ENCODE results near the gene SYNPO2.
"Not testable (repeated sequence)": the region's sequence is repeated elsewhere in the genome, so short reads cannot be mapped to it uniquely, and the experiment has no call there.

SYNPO2 gene

DNA sequence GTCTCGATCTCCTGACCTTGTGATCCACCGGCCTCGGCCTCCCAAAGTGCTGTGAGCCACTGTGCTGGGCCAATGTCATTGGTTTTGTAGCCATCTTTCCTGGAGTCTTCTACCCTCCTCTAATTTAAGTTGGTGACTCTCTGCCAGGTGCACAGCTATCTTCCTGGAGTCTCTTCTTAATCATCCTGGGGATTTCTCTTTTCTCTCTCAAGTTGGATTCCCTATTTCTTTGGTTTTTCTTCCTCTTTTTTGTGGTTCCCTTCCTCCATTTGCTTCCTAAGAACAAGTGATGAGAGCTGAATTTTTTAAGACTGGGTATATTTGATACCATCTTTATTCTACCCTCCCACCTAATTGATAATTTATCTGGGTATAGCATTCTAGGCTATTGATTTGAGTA is 113.8 kb downstream of the SYNPO2 start:
- Mint-ChIP-seq H3K27ac (no peak overlapping the region), H3K27me3 (ENCODE audit: low read depth) (peaks cover 6% of the 10 kb centered on the region), H3K9me3 (no peaks in the 10 kb centered on the region), H3K4me1 (ENCODE audit: low read depth) (no peaks in the 10 kb centered on the region), H3K36me3 (ENCODE audit: low read depth) (no peaks in the 10 kb centered on the region), H3K4me3 (no peak overlapping the region)

DNA sequence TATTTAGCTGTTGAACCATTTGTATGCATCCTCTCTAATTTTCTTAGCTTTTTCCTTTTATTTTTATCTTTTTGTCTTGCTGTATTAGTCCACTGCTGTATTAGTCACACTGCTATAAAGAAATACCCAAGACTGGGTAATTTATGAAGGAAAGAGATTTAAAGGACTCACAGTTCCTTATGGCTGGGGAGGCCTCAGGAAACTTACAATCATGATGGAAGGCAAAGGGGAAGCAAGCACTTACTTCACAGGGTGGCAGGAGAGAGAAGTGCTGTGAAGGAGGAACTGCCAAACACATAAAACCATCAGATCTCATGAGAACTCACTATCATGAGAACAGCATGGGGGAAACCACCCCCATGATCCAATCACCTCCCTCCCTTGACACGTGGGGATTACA is 114.3 kb downstream of the SYNPO2 start:
- not testable (repeated sequence) for H3K27ac Mint-ChIP-seq; H3K4me1 Mint-ChIP-seq (ENCODE audit: low read depth); H3K36me3 Mint-ChIP-seq (ENCODE audit: low read depth); H3K27me3 Mint-ChIP-seq (ENCODE audit: low read depth); H3K9me3 Mint-ChIP-seq; H3K4me3 Mint-ChIP-seq

DNA sequence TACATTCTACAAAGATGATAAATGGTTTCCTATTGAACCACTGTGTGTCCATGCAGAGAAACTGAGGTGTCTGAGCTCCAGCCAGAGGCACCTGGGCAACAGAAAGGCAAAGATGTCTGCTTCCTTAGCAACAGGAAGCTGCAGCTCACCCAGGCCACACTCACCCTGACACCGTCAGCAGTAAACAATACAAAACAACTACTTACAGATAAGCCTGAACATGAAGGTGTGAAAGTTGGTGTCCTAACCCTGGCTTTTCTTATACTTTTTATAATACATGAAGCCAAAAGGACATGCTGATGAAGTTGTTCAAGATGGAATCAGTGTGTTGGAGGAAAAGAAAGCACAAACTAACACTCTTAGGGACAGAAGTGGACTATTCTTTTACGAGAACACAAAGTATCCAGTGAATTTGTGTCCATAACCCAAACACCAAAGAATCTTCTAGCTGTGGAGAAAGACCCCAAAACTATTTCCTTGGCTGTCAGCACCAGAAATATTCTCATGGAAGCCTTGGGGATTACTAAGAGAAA is 117.3 kb downstream of the SYNPO2 start:
- Mint-ChIP-seq H3K36me3 (ENCODE audit: low read depth) (no peaks in the 10 kb centered on the region), H3K27me3 (ENCODE audit: low read depth) (peaks cover 4% of the 10 kb centered on the region), H3K27ac (no peak overlapping the region), H3K4me3 (no peak overlapping the region), H3K4me1 (ENCODE audit: low read depth) (no peaks in the 10 kb centered on the region), H3K9me3 (no peaks in the 10 kb centered on the region)

DNA sequence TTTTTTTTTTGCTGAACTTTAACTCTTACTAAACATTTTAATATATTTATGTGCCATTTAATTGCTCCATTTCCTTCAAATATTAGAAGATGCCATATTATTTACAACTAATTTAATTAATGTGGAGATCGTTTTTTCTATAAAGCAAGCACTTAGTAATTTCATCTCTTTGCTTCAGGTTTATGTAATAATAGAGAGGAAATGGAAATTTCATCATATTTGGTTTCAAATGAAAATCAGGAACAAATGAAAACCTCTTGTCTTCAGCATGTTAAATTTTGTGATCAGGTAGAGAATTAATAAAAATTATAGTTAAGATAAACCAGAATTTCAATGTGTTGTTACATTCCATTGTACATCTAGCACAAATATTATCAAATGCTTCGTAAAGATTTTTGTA is 120.1 kb downstream of the SYNPO2 start:
- H3K4me1 Mint-ChIP-seq (ENCODE audit: low read depth) = no peaks in the 10 kb centered on the region
- no peaks in the 10 kb centered on the region for H3K36me3 Mint-ChIP-seq (ENCODE audit: low read depth)
- no peaks in the 10 kb centered on the region for H3K9me3 Mint-ChIP-seq
- no peak overlapping the region for H3K27ac Mint-ChIP-seq
- H3K4me3 Mint-ChIP-seq = no peak overlapping the region
- H3K27me3 Mint-ChIP-seq (ENCODE audit: low read depth) = no peaks in the 10 kb centered on the region

DNA sequence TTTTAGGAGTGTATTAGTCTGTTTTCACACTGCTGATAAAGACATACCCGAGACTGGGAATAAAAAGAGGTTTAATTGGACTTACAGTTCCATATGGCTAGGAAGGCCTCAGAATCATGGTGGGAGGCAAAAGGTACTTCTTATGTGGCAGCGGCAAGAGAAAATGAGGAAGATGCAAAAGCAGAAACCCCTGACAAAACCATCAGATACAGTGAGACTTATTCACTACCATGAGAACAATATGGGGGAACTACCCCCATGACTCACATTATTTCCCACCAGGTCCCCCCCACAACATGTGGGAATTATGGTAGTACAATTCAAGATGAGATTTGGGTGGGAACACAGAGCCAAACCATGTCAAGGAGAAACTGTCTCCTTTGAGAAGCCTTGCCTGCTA is 121.6 kb downstream of the SYNPO2 start:
- H3K27ac Mint-ChIP-seq; H3K36me3 Mint-ChIP-seq (ENCODE audit: low read depth); H3K27me3 Mint-ChIP-seq (ENCODE audit: low read depth); H3K4me1 Mint-ChIP-seq (ENCODE audit: low read depth); H3K9me3 Mint-ChIP-seq; H3K4me3 Mint-ChIP-seq: not testable (repeated sequence)

DNA sequence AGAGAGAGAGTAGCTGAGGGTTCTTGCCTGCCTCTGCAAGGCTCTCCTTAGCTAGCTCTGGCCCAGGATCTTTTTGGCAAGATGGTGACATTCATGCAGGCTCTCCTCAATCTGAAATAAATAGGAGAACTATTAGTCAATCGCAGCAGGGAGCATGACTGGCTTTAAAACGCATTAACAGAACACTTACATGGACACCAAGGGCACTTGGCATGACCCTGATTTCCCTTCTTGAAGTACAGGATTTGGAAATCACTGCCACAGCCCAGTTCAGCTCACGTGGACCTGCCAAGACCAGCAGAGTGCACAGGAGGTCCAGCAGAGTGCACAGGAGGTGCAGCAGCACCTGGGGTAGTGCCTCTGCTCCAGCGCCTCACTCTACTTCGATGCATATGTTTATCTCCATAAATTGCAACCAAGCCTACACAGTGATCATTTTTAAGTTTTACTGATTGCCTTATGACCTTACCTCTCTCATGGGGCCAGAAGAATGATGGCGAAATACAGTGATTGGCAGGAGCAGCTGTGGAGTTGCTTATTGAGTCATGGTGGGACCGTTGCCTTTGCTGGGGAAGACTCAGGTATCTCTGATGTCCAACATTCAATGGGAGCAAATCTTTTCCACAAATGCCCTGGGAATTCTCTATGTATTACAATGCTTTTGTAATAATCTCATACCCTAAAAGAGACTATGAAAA is 122.4 kb downstream of the SYNPO2 start:
- no peak overlapping the region for H3K27ac Mint-ChIP-seq
- no peaks in the 10 kb centered on the region for H3K4me1 Mint-ChIP-seq (ENCODE audit: low read depth)
- no peaks in the 10 kb centered on the region for H3K9me3 Mint-ChIP-seq
- H3K4me3 Mint-ChIP-seq = no peak overlapping the region
- H3K36me3 Mint-ChIP-seq (ENCODE audit: low read depth) = no peaks in the 10 kb centered on the region
- no peaks in the 10 kb centered on the region for H3K27me3 Mint-ChIP-seq (ENCODE audit: low read depth)

DNA sequence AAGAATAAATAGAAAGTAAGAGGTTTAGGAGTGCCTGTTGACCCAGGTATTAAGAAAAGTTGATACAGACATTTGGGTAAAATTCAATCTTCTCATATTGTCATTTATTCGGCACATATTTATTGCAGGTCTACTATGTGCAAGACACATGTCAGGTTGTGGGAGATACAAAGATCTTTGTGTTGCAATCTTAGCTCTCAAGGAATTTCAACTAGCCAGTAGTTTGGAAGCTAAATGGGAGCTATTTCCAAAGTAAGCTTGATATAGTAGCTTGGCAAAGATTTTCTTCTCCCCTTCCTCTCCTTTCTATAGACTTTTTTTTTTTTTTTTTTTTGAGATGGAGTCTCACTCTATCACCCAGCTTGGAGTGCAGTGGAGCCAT is 122.9 kb downstream of the SYNPO2 start:
- H3K4me1 Mint-ChIP-seq (ENCODE audit: low read depth) = no peaks in the 10 kb centered on the region
- peaks cover 2% of the 10 kb centered on the region for H3K27me3 Mint-ChIP-seq (ENCODE audit: low read depth)
- H3K9me3 Mint-ChIP-seq = no peaks in the 10 kb centered on the region
- no peaks in the 10 kb centered on the region for H3K36me3 Mint-ChIP-seq (ENCODE audit: low read depth)
- H3K27ac Mint-ChIP-seq = no peak overlapping the region
- no peak overlapping the region for H3K4me3 Mint-ChIP-seq

DNA sequence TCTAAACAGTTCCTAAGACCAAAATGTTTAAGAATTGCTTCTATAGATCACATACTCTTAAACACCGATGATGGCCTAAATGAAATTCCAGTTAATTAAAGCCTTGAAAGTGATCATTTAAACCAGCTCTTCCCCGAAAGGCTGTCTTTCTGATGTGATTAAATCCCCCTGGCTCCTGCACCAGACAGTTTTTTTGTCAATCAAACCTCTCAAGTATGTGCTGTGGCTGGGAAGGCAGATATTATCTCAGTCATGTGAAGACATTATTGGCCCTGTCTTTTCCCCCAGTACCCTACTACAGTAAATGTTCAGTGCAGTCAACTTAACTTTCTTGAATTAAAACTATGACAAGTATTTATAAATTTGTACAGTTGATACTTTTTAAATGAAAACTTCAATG is 126.0 kb downstream of the SYNPO2 start:
- Mint-ChIP-seq H3K9me3 (no peaks in the 10 kb centered on the region), H3K36me3 (ENCODE audit: low read depth) (no peaks in the 10 kb centered on the region)

DNA sequence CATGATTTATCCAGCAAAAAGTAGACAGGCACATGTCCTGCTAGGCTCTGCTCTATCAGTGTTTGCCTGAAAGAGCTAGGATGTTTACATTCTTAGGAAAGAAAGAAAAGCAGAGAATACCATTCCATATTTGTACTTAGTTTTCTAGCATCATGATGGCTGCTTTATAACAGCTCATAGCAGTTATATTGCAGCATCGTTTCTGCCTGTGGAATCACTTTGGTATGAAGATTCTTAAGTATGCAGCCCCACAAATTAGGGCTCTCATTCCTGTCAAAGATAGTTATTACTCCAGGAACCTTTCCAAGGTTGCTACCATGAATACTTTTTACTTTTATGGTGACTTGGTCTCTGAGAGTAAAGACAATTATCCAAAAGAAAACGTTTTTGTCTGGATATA is 128.0 kb downstream of the SYNPO2 start:
- H3K4me3 Mint-ChIP-seq = no peak overlapping the region
- no peak overlapping the region for H3K27ac Mint-ChIP-seq
- no peaks in the 10 kb centered on the region for H3K9me3 Mint-ChIP-seq
- no peaks in the 10 kb centered on the region for H3K36me3 Mint-ChIP-seq (ENCODE audit: low read depth)
- peaks cover 21% of the 10 kb centered on the region for H3K27me3 Mint-ChIP-seq (ENCODE audit: low read depth)
- H3K4me1 Mint-ChIP-seq (ENCODE audit: low read depth) = no peaks in the 10 kb centered on the region

More for the DNA sequence above, 126.0 kb downstream of the SYNPO2 start:
- Mint-ChIP-seq H3K27me3 (ENCODE audit: low read depth) (peaks cover 21% of the 10 kb centered on the region), H3K4me1 (ENCODE audit: low read depth) (no peaks in the 10 kb centered on the region), H3K27ac (no peak overlapping the region), H3K4me3 (no peak overlapping the region)

DNA sequence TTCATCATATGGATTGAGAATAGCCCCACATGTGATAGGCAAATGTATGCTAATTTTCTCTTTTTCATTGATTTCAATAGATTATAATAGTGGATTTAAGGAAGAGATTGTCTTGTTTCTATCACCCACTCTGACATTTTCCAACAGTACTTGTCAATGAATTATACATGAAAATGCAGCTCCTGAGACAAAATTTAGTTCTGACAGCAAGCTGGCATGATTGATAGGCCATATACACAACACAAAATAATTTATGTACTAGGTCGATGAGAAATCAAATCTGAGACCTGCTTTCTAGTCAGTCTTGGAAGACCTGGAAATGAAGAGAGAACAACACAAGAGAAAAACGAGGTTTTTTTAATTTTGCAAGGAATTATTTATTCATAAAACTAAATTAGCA is 129.0 kb downstream of the SYNPO2 start:
- Mint-ChIP-seq H3K4me3 (no peak overlapping the region), H3K27me3 (ENCODE audit: low read depth) (peaks cover 21% of the 10 kb centered on the region), H3K9me3 (no peaks in the 10 kb centered on the region), H3K27ac (no peak overlapping the region), H3K4me1 (ENCODE audit: low read depth) (no peaks in the 10 kb centered on the region), H3K36me3 (ENCODE audit: low read depth) (no peaks in the 10 kb centered on the region)

DNA sequence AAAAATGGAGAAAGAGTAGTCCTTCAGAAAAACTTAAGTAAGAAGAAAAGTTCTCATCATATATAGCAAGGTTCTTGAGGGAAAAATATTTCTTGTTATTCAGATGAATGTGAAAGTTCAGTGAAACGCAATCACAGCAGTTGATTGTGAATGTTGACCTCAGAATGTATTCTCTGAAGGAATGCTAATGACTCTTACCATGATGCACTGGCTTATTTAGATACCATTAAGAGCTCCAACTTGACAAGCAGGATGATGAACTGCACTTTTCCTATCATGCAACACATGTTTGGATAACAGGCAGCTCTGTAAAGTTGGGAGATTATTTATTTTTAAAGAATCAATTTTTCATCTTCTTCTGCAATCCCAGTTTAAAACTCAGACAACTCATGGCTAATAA is 131.5 kb downstream of the SYNPO2 start:
- no peak overlapping the region for H3K27ac Mint-ChIP-seq
- peaks cover 27% of the 10 kb centered on the region for H3K27me3 Mint-ChIP-seq (ENCODE audit: low read depth)
- H3K4me1 Mint-ChIP-seq (ENCODE audit: low read depth) = no peaks in the 10 kb centered on the region
- H3K9me3 Mint-ChIP-seq = no peaks in the 10 kb centered on the region
- H3K36me3 Mint-ChIP-seq (ENCODE audit: low read depth) = no peaks in the 10 kb centered on the region
- no peak overlapping the region for H3K4me3 Mint-ChIP-seq

DNA sequence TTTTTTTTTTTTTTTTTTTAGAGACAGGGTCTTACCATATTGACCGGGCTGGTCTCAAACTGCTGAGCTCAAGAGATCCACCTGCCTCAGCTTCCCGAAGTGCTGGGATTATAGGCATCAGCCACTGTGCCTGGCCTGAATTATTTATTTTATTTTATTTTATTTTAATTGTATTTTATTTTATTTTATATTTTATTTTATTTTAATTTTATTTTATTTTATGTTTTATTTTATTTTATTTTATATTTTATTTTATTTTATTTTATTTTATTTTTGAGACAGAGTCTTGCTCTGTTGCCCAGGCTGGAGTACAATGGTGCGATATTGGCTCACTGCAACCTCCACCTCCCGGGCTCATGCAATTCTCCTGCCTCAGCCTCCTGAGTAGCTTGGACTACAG is 133.9 kb downstream of the SYNPO2 start:
- H3K36me3 Mint-ChIP-seq (ENCODE audit: low read depth); H3K9me3 Mint-ChIP-seq; H3K4me3 Mint-ChIP-seq; H3K4me1 Mint-ChIP-seq (ENCODE audit: low read depth); H3K27ac Mint-ChIP-seq: not testable (repeated sequence)
- peaks cover 23% of the 10 kb centered on the region for H3K27me3 Mint-ChIP-seq (ENCODE audit: low read depth)

DNA sequence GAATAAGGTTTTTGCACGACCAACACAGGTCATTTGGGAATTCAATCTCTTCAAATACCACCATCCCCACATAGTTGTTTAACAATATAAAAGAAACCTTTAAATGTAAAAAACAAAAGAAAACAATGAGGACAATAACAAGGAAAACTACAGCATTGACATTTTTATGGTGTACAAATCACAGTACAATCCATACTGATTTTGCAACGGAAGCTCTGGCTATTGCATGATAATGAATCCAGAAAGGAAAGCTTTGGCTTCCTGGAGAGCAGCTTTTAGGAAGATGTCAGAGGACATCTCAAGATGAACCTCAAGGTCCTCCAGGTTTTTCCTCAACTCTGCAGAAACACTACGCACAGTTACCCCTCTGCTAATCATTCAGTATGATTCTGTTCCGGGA is 135.4 kb downstream of the SYNPO2 start:
- Mint-ChIP-seq H3K27ac (no peak overlapping the region), H3K9me3 (no peaks in the 10 kb centered on the region), H3K4me1 (ENCODE audit: low read depth) (no peaks in the 10 kb centered on the region), H3K36me3 (ENCODE audit: low read depth) (no peaks in the 10 kb centered on the region), H3K4me3 (no peak overlapping the region), H3K27me3 (ENCODE audit: low read depth) (peaks cover 13% of the 10 kb centered on the region)

DNA sequence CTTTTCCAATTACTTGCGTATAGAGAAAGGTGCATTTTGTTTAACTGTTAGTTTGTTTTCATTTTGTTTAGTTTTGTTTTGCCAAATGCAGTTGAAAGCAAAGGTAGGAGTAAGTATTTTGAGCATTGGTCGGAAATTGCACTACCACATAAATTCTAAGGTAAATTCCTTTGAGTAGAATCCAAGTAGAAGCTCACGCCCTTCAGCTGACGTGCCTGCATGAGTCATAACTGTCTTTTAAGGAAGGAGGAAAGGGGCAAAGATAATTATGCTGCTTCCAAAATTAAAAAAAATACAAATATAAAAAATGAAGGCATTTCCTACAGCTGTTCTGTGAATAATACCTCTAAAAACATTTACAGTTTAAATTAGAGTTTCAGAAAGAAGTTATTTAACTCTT is 136.8 kb downstream of the SYNPO2 start:
- Mint-ChIP-seq H3K4me3 (no peak overlapping the region), H3K27me3 (ENCODE audit: low read depth) (peaks cover 13% of the 10 kb centered on the region), H3K4me1 (ENCODE audit: low read depth) (no peaks in the 10 kb centered on the region), H3K27ac (no peak overlapping the region), H3K9me3 (no peaks in the 10 kb centered on the region), H3K36me3 (ENCODE audit: low read depth) (no peaks in the 10 kb centered on the region)

DNA sequence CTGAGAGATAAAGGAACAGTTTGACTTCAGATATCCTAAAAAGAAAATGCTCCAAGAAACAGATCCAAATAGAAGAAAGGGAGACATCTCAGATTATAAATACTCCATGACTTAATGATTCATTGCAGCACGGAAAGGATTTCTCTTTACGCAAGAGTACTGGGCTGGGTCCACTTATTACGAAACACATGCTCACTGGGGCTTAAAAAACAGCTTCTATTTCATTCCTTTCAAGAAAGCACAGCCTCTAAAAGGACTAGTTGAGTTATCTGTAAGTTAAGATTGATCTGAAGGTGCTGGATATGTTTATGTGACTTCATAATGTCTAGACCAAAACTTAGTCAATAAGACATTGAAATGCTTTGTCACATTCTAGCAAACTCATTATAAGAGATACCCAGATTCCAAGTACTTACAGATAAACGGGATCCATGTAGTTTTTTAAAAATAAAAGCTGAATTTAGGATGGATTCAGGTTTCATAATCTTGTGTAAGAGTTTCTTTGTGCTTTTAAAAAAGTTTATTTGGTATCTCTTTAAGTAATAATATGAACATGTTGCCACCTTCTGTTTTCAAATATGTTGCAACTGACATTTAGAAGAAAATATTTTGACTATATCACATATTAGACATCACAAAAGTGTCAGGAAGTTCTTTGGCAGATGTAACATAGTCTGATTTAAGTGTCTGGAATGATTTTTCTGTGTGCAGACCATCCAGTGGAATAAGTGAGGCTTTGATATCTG is 137.4 kb downstream of the SYNPO2 start:
- Mint-ChIP-seq H3K9me3 (no peaks in the 10 kb centered on the region), H3K36me3 (ENCODE audit: low read depth) (no peaks in the 10 kb centered on the region), H3K27ac (no peak overlapping the region), H3K4me1 (ENCODE audit: low read depth) (no peaks in the 10 kb centered on the region), H3K27me3 (ENCODE audit: low read depth) (peaks cover 13% of the 10 kb centered on the region), H3K4me3 (no peak overlapping the region)

All from T-helper 1 cell treated with Interleukin-12 subunit alpha and Interleukin-12 subunit beta and Interleukin-4 antibody, amounts not matched to agents 30 μg/mL and 1 μg/mL, for 36 hours (primary cell).